ENCODE data around the gene ECHDC3.

ECHDC3 gene

GRCh38 chr10:11746883-11747539, 4.8 kb downstream of the ECHDC3 start:
- no peak for DNase-seq (ENCODE audit: low spot score)

GRCh38 chr10:11748866-11749265, 6.7 kb downstream of the ECHDC3 start:
- DNase-seq (ENCODE audit: low spot score): no peak

GRCh38 chr10:11750420-11750819, 8.2 kb downstream of the ECHDC3 start:
- DNase-seq (ENCODE audit: low spot score): no peak

- no peak for DNase-seq (ENCODE audit: low spot score)
These were observed 12.0 kb downstream of the ECHDC3 start for GRCh38 chr10:11754173-11754572.

- no peak for DNase-seq (ENCODE audit: low spot score)
These were observed 12.4 kb downstream of the ECHDC3 start for GRCh38 chr10:11754620-11755019.

GRCh38 chr10:11755512-11756263, 13.5 kb downstream of the ECHDC3 start:
- DNase-seq (ENCODE audit: low spot score): no peak

- DNase-seq (ENCODE audit: low spot score): no peak
These were observed 14.7 kb downstream of the ECHDC3 start for GRCh38 chr10:11756766-11757315.

- no peak for DNase-seq (ENCODE audit: low spot score)
These were observed 15.3 kb downstream of the ECHDC3 start for GRCh38 chr10:11757454-11757820.

GRCh38 chr10:11757821-11758463, 15.8 kb downstream of the ECHDC3 start:
- DNase-seq (ENCODE audit: low spot score): peak; percentile 78

GRCh38 chr10:11758527-11759236, 16.5 kb downstream of the ECHDC3 start:
- DNase-seq (ENCODE audit: low spot score): no peak

- no peak for DNase-seq (ENCODE audit: low spot score)
These were observed 17.2 kb downstream of the ECHDC3 start for GRCh38 chr10:11759347-11759746.

GRCh38 chr10:11760151-11760550, 18.0 kb downstream of the ECHDC3 start:
- no peak for DNase-seq (ENCODE audit: low spot score)

- no peak for DNase-seq (ENCODE audit: low spot score)
These were observed 18.7 kb downstream of the ECHDC3 start for GRCh38 chr10:11760861-11761260.

- no peak for DNase-seq (ENCODE audit: low spot score)
These were observed 19.2 kb downstream of the ECHDC3 start for GRCh38 chr10:11761431-11761830.

- DNase-seq (ENCODE audit: low spot score): no peak
These were observed 20.7 kb downstream of the ECHDC3 start for GRCh38 chr10:11762706-11763500.

GRCh38 chr10:11763501-11763861, 21.3 kb downstream of the ECHDC3 start:
- no peak for DNase-seq (ENCODE audit: low spot score)

GRCh38 chr10:11765141-11765540, 23.0 kb downstream of the ECHDC3 start:
- no peak for DNase-seq (ENCODE audit: low spot score)

- DNase-seq (ENCODE audit: low spot score): no peak
These were observed 30.6 kb downstream of the ECHDC3 start for GRCh38 chr10:11772575-11773288.

GRCh38 chr10:11773761-11774441, 31.7 kb downstream of the ECHDC3 start:
- DNase-seq (ENCODE audit: low spot score): no peak

- DNase-seq (ENCODE audit: low spot score): no peak
These were observed 33.2 kb downstream of the ECHDC3 start for GRCh38 chr10:11775412-11775811.

All from SK-N-DZ (cell line).